CD4-positive, alpha-beta T cell treated with Interleukin-2 at 100 ng/mL for 4 hours (primary cell): ENCODE measurements around the gene C2orf68.
"Not testable (repeated sequence)": the region's sequence is repeated elsewhere in the genome, so short reads cannot be mapped to it uniquely, and the experiment has no call there.

Source experiments
- DNase-seq: peaks from one replicate; pipeline ENCODE4 v3.0.0-alpha.2; 2020; ENCODE audit warnings: low spot score

C2orf68 gene

DNA sequence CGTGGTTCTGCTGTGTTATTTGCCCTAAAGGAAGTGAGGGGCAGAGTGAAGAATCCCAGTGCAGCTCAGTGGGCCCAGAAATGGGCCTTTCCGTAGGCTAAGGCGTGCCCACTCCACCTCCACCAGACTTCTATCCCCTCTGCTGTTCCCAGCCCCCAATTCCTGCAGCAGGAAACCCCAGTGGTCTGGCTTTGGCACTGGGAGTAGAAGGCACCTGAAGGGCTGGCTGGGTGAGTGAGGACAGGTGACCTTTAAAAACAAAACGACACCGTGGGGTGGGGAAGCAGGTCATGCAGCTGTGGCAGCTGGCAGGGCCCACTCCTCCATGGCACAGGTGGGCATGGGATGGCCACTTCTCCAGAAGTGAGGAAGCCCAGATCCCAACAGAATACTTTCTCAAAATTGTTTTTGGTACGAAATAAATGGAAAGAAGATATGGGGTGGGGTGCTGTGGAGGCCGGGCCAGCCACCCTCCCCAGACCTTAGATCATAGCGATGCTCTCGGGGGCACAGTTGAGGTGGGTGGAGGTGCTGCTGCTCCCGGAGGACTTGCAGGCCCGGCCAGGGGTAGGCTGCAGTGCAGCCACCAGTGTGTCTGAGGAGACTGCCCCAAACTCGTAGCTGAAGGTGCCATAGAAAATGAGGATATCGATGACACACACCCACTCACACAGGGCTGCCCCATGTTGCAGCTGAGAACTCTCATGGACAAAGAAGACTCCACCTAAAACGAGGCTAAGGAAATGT, 13.1 kb downstream of the C2orf68 start:
- no peak for DNase-seq

DNA sequence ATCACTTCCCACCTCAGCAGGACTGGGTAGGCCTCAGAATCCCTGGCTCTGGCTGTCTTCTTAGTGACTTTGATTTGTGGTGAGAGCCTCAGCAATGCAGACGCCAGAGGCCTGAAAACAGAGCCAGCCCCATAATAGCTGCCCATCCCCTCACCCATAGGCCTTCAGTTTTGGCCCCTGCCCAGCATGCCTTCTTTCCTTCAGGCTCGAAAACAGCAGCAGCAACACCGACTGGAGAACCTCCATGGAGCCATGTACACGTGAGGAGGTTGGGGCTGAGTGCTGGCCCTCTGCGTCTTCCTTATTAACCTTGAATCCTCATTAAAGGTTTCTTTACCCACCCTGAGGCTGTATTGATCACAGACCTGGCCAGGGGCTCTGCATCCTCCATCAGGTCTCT, 14.6 kb downstream of the C2orf68 start:
- DNase-seq = no peak

DNA sequence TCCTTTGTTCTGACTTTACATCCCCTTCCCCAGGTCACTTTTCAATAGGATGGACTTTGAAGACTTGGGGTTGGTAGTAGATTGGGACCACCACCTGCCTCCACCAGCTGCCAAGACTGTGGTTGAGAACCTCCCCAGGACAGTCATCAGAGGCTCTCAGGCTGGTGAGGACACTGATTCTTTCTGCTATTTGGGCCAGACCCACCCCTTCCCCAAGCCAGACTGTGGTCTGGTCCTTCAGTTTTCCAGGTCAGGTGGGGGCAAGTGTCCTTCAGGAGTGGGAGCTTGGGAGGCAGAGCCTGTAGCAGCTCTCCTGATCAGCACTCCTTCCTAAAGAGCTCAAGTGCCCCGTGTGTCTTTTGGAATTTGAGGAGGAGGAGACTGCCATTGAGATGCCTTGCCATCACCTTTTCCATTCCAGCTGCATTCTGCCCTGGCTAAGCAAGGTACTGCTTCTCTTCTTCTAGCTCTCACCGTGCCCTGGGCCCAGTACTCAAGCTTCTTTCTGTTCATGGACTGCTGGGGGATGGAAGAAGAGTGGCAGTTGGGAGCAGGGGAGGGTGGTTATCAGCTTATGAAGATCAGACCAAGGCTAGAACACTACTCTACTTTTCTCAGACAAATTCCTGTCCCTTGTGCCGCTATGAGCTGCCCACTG, 15.3 kb downstream of the C2orf68 start:
- no peak for DNase-seq

DNA sequence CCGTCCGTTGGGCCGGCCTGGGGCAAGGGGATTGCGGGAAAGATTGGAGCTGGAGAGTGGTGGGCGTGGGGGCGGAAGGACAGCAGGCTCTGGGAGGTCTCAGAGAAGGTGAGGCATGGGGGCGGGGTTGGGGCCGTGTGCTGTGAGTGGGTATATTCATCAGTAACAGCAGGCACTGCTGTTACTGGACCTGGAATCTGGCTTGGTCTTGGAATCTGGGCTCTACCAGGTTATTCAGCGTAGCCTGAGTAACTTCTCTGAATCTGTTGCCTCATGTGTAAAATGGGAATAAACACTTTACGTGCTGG, 15.9 kb downstream of the C2orf68 start:
- DNase-seq = no peak

DNA sequence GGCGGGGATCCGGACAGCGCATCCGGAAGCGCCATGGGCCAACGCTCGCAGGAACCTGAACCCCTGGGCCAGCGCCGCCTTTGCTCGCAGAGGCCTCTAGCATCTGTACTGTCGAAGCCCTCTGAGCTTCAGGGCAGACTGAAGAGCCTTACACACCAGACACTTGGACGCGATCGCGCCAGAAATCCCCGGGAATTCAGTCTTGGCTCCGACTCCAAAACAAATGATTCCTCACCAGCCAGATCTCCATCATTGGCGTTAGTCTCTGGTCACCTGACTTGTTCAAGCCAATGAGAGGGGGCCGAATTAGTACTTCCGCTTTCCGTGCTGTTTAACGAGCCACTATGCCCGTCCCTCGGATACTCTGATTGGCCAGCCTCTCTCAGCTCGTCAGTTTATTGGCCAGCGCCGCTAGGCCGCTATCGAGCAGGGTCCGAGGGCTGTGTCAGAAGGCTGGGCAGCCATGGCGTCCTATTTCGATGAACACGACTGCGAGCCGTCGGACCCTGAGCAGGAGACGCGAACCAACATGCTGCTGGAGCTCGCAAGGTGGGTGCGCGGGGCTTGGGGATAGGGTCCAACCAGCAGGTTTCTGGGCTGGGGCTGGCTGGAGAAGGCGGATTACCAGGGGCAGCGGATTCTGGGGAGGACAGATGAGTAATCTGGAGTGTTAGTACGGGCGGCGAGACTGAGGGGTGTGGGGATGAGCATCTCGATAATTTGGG, 16.4 kb downstream of the C2orf68 start, which contains the start of gene RNF181:
RNF181 (plus strand) TSS at position 445 of the 725 bp plus-strand sequence; CDS start at position 464, 19 bp downstream.
- peak; percentile 96 for DNase-seq

DNA sequence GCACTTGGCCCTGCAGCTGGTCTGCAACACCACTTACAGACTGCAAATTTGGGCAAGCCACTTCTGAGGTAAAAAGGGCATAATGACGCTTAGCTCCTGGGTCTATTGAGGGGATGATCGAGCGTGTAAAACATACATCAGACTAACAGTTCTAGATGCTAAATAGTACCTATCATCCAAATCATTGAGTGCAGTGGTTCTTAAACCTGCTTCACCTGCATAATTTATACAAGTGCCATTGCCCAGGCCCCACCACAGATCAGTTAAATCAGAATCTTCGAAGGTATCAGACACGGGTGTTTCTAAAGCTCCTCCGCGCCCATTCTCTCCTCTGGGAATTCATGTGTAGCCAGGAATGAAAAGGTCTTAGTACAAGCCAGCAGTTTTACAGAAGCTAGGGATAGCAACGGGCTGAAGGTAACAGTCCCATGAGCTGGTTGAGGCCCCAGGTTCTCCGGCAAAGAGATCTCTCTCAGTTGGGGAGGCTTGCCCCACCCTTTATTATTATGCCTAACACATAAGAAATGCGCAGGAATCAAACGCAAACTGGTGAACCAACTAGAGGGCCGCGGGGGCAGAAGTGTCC, 17.1 kb downstream of the C2orf68 start:
- no peak for DNase-seq

DNA sequence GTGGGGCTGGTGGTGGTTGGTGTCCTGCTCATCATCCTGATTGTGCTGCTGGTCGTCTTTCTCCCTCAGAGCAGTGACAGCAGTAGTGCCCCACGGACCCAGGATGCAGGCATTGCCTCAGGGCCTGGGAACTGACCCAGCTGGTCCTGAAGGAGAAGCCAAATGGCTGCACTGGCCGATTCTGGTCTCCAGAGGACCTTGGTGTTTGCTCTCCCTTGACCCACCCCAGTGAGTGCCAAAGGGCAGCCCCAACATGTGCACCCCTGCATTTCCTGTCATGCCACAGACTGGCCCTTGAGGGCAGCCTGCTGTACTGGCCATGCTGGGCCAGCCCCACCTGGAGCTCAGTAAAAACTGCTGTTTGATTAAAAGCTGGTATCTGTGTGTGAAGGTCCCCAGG, 18.8 kb downstream of the C2orf68 start:
- DNase-seq = no peak

DNA sequence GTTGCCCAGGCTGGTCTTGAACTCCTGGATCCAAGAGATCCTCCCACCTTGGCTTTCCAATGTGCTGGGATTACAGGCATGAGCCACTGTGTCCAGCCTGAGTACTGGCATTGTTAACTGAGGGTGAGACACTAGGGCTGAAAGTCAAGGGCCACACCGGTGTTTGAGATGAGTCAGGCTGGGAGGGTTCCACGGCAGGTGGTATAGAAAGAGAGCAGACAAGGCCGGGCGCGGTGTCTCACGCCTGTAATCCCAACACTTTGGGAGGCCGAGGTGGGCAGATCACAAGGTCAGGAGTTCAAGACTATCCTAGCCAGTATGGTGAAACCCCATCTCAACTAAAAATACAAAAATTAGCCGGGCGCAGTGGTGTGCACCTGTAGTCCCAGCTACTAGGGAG, 19.6 kb downstream of the C2orf68 start:
- not testable (repeated sequence) for DNase-seq

DNA sequence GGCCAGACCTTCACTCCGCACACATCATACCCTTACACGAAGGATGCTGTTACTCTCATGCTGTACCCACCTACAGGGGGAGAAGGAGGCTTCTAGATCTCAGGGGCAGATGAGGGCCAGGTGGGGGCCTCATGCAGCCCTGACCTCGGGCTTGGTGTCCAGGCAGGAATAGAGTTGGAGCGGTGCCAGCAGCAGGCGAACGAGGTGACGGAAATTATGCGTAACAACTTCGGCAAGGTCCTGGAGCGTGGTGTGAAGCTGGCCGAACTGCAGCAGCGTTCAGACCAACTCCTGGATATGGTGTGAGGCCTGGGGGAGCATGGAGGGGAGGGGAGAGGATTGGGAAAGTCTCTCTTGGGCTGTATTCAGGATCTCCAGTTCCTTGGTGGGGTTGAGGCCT, 20.3 kb downstream of the C2orf68 start:
- no peak for DNase-seq

DNA sequence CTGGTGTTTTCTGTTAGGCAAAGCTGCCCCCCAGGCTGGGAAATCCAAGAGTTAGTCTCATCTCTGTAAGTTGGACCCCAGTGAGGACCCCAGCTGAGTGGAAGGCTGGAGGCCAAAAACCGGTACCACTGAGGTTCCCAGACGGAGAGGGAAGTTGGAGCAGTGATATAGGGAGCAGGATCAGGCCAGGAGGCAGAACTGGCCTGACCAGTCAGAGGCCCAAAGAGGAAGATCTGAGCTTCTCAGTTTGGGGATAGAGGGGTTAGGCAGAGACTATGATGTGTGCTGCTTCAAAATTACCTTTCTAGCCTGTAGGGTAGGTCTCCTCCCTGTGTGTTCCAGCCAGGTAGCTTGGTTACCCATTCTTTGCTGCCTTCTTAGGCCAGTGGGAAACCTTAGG, 20.9 kb downstream of the C2orf68 start:
- no peak for DNase-seq

DNA sequence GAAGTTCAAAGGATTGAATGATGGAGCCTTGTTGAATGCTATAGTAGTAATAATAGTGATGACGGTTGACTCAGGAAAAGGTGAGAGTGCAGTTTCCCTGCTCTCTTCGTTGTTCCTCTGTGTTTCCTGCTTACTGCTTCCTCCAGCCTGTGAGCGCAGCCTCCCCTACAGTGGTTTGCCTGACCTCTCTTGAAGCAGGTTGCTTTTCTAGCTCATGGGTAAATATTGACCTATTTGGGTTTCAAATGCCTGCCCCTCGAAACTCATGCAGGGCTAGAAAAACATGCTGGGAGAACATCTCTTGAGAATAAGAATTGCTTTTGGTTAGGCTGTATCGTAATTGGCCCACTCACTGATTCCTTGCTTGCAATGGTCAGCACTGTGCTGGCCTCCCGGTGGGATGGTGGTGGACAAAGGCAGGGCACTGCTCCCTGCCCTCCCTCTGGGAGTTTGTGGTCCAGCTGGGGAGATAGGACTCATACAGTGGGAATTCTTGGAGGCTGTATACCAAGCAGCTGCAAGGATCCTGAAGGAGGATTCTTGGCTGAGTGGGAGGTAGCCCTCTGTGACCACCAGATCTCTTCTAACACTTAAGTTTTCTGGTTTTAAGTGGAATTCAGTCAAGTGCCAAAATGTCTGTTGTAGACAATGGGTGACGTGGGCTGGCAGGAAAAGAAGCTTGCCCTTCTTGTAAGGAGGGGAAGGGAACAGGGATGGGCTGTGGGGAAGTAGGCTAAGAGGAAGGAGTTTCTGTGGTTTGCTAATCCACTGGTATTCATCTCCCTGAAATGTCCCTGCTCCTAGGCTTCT, 21.7 kb downstream of the C2orf68 start:
- no peak for DNase-seq

DNA sequence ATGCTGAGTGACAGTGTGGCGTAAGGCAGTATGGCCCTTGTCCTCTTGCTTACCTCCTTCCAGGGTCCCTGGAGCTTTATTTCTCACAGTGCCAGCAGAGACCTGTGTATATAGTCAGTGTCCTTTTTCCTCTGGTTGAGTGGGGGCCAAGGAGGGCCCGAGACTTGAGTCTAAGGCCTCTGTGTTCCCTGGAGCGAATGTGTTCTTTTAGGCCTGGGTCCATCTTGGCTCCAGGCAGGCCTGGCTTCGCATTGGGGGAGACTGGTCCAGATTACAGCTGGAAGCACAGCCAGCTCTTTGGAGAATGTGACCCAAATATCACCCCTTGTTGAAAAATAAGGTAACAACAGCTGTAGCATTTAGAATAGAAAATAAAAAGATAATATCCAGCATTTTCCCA, 22.7 kb downstream of the C2orf68 start:
- DNase-seq = no peak

DNA sequence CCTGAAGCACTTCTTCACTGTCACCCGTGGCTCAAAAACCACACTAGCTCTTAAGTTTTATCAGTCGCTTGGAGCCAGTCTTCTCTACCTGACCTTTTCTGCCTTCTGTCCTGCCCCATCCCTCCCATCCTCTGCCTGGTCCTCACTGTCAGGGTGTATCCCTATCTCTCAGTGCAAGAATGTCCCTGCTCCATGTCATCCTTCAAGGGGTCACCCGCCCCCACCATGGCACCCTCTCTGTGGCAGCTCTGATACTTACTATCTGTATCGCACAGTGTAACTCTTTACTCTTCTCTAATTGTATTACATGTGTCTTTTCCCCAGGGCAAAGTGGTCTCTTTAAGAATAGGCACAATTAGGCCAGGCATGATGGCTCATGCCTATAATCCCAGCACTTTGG, 23.2 kb downstream of the C2orf68 start:
- DNase-seq = no peak

DNA sequence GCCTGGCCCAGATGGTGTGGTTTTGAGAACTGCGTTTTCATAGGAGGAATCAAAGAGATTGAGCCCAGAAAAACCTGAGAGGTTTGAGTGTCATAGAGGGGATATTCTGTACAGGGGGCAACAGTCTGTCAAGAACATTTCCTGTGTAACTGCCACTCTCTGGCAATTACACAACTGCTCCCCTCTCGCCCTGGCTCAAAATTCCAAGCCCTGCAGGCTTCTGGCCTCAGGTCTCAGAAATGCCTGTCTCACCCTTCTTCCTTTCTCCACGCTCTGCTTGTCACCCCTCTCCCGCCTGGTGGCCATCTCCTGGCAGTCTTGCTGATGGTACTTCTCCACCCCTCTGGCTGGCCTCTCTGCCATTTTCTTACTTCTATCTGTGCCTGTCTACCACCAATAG, 23.6 kb downstream of the C2orf68 start:
- no peak for DNase-seq

DNA sequence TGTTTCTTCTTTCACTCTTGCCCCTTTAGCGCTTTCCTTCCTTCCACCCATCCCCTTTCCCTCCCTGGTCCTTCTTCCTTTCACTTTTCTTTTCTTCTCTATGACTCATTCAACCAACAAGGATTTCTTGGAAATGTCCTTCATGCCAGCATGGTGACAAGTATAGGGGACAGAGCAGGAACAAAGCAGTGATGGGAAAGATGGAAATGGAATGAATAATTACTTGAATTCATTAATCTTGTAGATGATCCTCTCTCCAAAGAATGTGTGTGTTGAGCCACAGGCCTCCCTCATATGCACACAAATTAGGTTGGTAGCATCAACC, 26.1 kb downstream of the C2orf68 start:
- DNase-seq = no peak

DNA sequence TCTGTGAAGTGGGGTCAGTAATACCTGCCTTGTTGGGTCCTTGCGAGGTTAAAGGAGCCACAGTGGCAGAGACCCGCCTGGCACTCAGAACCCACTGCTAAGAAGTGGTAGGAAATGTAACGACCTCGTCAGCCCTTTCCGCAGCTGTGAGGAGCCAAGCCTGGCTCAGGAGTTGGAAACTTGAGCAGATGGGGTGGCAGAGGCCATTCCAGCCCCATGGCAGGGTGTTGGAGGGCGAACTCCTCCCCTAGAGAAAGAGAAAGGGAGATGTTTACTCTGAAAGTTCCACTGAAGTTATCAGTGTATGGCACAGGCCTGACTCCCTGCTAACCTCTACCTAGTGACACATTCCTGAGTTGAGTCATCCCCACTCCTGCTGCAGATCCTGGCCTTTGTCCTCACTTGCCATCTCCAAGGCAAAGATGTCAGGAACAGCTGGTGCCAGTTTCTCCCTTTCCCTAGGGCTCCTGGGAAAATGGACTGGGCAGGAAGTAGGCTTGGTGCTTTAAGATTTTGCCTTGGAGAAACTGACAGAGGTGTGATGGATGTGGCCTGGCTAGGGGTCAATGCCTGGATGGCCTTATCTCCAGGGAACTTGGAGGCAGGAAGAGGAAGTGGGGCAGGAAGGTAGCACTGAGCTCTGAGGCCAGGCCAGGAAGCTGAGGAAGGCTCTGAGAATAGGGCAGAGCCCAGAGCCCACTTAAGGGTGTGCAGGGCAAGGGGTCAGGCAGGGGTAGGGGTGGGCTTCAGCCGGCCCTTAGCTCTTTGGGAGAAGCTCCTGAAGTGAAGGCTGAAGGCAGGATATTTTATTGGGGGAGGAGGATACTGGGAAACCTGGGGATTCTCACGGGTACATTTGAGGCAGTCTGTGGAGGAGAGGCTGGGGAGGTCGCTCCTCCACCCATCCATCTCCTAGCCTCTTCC, 26.7 kb downstream of the C2orf68 start:
- no peak for DNase-seq

DNA sequence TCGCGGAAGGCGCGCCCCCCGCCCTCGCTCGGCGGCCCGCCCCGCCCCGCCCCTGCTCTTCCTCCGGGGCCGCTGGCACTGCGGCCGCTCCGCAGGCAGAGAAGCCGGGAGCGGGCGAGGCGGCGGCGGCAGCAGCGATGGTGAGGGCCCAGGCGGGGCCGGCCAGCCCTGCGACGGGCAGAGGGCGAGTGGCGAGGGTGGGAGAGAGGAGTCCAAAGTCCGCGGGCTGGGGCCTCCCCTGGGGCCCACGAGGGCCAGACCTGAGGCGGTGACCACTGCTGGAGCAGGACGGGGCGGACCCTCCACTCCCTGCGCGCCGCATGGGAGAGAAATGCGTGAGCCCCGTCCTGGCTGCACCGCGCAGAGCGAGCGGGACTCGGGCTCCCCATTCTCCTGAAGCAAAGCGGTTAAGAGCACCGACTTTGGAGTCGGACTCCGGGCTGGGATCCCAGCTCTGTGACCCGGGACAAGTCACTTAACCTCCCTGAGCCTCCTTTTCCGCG, 27.5 kb downstream of the C2orf68 start, which contains the start of gene VAMP5:
VAMP5 (plus strand) TSS at position 78 of the 503 bp plus-strand sequence; CDS start at position 138, 60 bp downstream.
- no peak for DNase-seq

DNA sequence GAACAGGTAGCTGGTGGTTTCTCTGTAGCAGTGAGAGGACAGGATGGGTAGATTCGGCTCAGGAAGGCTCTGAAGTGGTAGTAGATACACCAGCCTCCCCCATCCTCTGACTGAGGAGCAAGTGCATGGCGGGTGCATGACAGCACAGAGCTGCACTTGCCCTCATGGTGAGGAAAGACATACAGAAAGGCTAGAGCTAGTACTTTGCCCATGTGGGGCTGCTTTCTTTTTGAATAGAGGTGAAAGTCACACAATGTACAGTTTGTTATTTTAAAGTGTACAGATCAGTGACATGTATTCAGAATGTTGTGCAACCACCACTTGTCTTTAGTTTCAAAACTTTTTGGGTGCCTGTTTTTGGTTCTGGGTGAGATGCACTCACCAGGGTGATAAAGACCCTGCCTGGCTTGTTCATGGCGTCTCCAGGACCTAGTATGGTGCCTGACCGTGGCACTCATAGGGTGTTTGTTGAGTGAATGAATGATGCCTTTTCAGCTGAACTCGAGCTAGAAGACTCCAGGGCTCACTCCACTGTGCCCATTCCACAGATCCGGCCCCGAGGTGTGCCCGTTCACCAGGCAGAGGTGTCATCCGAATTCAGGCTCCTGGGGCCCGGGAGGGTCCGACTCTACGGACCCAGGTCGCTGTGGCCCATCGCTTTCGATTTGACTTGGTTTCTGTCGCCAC, 28.1 kb downstream of the C2orf68 start:
- DNase-seq = peak; percentile 40

DNA sequence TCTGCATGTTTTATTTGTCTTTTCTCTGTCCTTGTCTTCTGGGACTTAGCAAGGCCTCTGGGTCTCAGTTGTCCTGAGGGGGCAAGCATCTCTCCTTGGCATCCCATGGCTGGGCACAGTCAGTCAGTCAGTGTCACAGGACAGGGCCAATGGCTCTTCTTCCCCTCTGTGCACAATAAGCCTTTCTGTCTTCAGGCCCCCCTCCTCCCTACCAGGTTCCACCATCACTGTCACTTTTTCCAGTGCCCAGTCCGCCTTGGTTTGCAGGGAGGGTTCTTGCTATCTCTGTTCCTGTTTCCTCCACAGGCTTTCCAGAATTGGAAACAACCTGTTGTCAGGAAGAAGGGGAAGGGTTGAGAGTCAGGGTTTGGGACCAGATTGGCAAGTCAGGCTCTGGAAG, 29.4 kb downstream of the C2orf68 start:
- DNase-seq = no peak

DNA sequence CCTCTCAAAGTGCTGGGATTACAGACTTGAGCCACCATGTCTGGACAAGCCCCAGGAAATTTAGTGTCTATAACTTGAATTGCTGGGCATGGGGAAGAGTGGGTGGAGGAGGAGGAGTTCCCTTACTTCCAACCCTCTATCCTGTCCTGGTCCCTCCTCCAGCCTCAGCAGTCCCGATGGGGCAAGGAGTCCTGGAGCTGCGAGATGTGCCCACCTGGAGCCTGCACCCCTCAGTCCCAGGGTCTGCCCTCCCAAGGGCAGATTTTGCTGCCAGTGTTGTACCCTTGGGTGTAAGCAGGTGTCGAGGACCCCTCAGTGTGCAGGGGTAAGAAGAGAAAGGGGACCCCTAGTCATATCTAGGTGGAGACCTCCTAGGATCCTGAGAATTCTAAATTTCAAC, 31.7 kb downstream of the C2orf68 start:
- DNase-seq = no peak
